ENCODE measurements around the gene SPEM1. TPM values are rescaled to one million over a fixed set of nuclear protein-coding genes. Genes with fewer than 3 reads are reported as not detected.

SPEM1 gene
- total RNA-seq, 1 donor: not detected

DNA sequence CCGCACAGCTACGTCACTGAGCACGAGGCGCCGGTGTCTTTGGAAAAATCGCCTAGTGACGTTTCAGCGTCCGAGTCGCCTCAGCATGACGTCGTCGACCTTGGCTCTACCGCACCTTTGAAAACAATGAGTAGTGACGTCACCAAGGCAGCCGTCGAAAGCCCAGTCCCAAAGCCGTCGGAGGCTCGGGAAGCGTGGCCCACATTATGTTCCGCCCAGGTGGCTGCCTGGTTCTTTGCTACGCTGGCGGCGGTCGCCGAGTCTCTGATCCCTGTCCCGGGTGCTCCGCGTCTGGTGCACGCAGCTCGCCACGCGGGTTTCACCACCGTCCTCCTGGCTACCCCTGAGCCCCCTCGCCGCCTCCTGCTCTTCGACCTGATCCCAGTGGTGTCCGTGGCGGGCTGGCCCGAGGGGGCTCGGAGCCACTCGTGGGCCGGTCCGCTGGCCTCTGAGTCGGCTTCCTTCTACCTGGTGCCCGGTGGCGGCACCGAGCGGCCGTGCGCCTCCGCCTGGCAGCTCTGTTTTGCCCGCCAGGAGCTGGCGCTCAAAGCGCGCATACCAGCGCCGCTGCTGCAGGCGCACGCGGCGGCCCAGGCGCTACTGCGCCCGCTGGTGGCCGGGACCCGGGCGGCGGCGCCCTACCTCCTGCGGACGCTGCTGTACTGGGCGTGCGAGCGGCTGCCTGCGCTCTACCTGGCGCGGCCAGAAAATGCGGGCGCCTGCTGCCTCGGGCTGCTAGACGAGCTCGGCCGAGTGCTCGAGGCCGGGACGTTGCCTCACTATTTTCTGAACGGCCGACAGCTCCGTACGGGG is 16.6 kb downstream of the SPEM1 start:
- peaks cover 26% of the 10 kb centered on the region for H3K4me1 ChIP-seq (ENCODE audit: insufficient read depth, low read length)

DNA sequence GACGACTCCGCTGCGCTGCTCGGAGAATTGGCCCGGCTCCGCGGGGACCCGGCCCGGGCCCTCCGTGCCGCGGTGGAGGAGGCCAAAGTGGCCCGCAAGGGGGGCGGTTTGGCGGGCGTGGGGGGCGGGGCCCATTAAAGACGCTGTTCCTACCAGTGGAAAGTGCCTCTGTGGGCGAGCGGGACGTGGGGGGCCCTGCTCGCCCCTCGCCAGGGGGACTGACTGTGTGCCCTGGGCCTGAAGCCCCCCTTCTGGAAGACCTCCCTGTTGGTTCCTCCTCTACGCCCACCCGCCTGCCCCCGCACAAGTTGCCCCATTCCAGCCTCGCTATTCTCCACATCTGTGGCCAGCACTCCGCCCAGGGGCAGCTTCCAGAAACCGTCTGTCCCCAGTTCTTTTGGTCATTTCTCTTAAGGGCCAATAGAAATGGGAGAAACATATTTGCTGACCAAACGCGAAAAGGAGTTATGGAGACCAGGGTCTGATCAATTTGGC is 17.3 kb downstream of the SPEM1 start:
- Histone ChIP-seq H3K4me3 (ENCODE audit: insufficient read depth, low read length) (peak overlapping the region; percentile 58), H3K27me3 (ENCODE audit: insufficient read depth, low read length) (peaks cover 40% of the 10 kb centered on the region)

More for the DNA sequence above, 16.6 kb downstream of the SPEM1 start:
- H3K4me3 ChIP-seq (ENCODE audit: insufficient read depth, low read length): peak overlapping the region; percentile 58
- H3K9me3 ChIP-seq (ENCODE audit: low read depth, low read length): no peaks in the 10 kb centered on the region
- H3K27me3 ChIP-seq (ENCODE audit: insufficient read depth, low read length): peaks cover 40% of the 10 kb centered on the region
- peak overlapping the region; percentile 85 for H3K4me2 ChIP-seq (ENCODE audit: insufficient read depth, low read length)
- TF ChIP-seq, protein P1, sequence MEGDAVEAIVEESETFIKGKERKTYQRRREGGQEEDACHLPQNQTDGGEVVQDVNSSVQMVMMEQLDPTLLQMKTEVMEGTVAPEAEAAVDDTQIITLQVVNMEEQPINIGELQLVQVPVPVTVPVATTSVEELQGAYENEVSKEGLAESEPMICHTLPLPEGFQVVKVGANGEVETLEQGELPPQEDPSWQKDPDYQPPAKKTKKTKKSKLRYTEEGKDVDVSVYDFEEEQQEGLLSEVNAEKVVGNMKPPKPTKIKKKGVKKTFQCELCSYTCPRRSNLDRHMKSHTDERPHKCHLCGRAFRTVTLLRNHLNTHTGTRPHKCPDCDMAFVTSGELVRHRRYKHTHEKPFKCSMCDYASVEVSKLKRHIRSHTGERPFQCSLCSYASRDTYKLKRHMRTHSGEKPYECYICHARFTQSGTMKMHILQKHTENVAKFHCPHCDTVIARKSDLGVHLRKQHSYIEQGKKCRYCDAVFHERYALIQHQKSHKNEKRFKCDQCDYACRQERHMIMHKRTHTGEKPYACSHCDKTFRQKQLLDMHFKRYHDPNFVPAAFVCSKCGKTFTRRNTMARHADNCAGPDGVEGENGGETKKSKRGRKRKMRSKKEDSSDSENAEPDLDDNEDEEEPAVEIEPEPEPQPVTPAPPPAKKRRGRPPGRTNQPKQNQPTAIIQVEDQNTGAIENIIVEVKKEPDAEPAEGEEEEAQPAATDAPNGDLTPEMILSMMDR (IDR thresholded peaks at IDR 0.05; ENCODE audit: extremely low read depth, low read depth, low read length): peak; percentile 60
- H2AFZ ChIP-seq (ENCODE audit: low read length): peak overlapping the region; percentile 73
- DNase-seq (ENCODE audit: insufficient read length, low spot score, missing footprints): peak; percentile 98
- H3K27ac ChIP-seq (ENCODE audit: low read depth, low read length): no peak overlapping the region
- H3K36me3 ChIP-seq (ENCODE audit: insufficient read depth, low read length): no peaks in the 10 kb centered on the region
- H3K79me2 ChIP-seq (ENCODE audit: insufficient read depth, low read length): no peaks in the 10 kb centered on the region
- no peaks in the 10 kb centered on the region for H4K20me1 ChIP-seq (ENCODE audit: insufficient read depth, low read length)

DNA sequence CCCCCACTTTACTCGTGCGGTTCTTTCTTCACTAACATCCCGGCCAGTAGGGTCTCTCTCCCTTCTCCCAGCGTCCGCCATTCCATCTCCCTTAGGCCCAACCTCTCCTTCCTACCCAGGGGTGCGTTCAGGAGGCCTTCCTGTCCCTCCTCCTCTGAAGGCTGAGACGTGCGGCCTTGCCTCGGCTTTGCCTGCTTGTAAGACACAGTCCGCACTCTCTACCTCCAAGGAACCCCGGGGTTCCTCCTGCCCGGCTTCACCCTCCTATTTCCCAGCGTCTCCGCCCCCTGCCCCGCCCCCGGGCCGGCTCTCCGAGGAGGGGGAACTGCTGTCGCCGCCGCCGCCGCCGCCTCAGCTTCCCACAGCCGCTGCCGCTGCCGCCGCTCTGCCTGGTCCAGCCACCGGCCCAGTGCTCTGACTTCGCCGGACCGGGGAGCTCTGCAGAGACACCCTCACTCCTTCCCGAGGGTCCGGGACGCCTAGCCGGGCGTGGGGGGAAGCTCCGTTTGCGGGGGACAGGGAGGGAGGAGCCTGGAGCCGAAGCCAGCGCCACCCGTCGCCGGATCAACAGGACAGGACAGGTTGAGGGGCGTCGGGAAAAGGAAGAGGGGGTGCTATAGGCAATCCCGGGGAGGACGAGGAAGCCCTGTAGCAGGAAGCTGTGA is 18.0 kb downstream of the SPEM1 start:
- Histone ChIP-seq H3K4me3 (ENCODE audit: insufficient read depth, low read length) (peak overlapping the region; percentile 37), H3K4me2 (ENCODE audit: insufficient read depth, low read length) (peak overlapping the region; percentile 85), H3K4me1 (ENCODE audit: insufficient read depth, low read length) (peaks cover 26% of the 10 kb centered on the region)

More for the DNA sequence above, 17.3 kb downstream of the SPEM1 start:
- Histone ChIP-seq H3K9me3 (ENCODE audit: low read depth, low read length) (no peaks in the 10 kb centered on the region), H3K4me2 (ENCODE audit: insufficient read depth, low read length) (peak overlapping the region; percentile 85), H2AFZ (ENCODE audit: low read length) (no peak overlapping the region), H3K4me1 (ENCODE audit: insufficient read depth, low read length) (peaks cover 26% of the 10 kb centered on the region), H3K79me2 (ENCODE audit: insufficient read depth, low read length) (no peaks in the 10 kb centered on the region), H3K27ac (ENCODE audit: low read depth, low read length) (no peak overlapping the region), H3K36me3 (ENCODE audit: insufficient read depth, low read length) (no peaks in the 10 kb centered on the region), H4K20me1 (ENCODE audit: insufficient read depth, low read length) (no peaks in the 10 kb centered on the region)
- DNase-seq (ENCODE audit: insufficient read length, low spot score, missing footprints): peak; percentile 31
- TF ChIP-seq, protein P1 (IDR thresholded peaks at IDR 0.05; ENCODE audit: extremely low read depth, low read depth, low read length): no peak

More for the DNA sequence above, 18.0 kb downstream of the SPEM1 start:
- Histone ChIP-seq H2AFZ (ENCODE audit: low read length) (no peak overlapping the region), H3K9me3 (ENCODE audit: low read depth, low read length) (no peaks in the 10 kb centered on the region), H3K27me3 (ENCODE audit: insufficient read depth, low read length) (peaks cover 40% of the 10 kb centered on the region), H3K36me3 (ENCODE audit: insufficient read depth, low read length) (no peaks in the 10 kb centered on the region), H3K27ac (ENCODE audit: low read depth, low read length) (no peak overlapping the region), H3K79me2 (ENCODE audit: insufficient read depth, low read length) (no peaks in the 10 kb centered on the region), H4K20me1 (ENCODE audit: insufficient read depth, low read length) (no peaks in the 10 kb centered on the region)
- peak; percentile 86 for DNase-seq (ENCODE audit: insufficient read length, low spot score, missing footprints)
- TF ChIP-seq, protein P1 (IDR thresholded peaks at IDR 0.05; ENCODE audit: extremely low read depth, low read depth, low read length): no peak

Data from osteoblast (primary cell).